Posterior cingulate gyrus (tissue), 11 donors: ENCODE results near the gene NAALADL2.
A peak's percentile ranks its signal among the peaks of the same experiment; 100 is the strongest.
"Not testable (repeated sequence)": the region's sequence is repeated elsewhere in the genome, so short reads cannot be mapped to it uniquely, and the experiment has no call there.

Experiments
- DNase-seq, 10 donors: peaks; one replicate each; pipeline versions ENCODE4 v3.0.0 to v3.0.0-alpha.2; 2020 to 2021; ENCODE audit warnings: mixed read lengths in 3 of 10
- intact Hi-C: fragments of 100-400 bp; cut with DNase I; formaldehyde crosslinking; loops from one replicate; pipeline ENCODE4 v1.15.1; 2023

NAALADL2 gene

DNA sequence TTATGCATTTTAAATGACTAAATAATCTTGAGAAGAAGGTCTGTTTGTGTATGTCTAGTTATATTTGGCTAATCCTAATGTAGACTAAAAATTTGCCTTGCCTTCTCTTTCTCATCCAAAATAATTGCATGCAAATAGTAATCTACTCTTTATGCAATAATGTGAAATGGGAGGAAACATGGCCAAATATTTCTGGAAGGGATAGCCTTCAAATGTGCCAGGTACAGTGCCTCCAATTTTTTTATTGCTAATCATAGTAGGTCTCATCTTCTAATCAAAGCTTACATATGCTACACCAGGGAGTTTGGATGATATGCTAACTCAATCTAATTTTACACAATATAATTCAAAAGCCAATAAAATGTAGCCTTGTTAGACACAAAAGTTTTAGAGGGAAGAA lies 911.3 kb downstream of the NAALADL2 start:
- DNase-seq, result no peak
- intact Hi-C loops, result no loop called here

DNA sequence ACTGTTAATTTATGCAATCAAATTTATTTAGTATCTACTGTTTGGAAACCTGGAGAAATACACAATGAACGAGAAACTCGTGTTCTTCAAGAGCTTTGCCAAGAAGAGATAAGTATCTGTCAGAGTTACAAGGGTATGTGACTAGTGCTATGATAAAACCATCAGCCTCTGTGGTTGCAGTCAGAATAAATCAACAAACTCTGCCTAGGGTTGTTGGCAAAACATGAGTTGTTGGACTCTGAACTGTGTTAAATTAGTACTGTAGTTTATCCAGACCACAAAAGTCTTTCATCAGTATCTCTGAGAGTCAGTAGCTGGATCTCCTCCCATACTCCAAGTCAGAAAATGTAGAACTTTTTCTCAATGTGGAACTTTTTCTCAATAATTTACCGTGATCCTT lies 918.4 kb downstream of the NAALADL2 start:
- intact Hi-C loops, result no loop called here
- no peak for DNase-seq

DNA sequence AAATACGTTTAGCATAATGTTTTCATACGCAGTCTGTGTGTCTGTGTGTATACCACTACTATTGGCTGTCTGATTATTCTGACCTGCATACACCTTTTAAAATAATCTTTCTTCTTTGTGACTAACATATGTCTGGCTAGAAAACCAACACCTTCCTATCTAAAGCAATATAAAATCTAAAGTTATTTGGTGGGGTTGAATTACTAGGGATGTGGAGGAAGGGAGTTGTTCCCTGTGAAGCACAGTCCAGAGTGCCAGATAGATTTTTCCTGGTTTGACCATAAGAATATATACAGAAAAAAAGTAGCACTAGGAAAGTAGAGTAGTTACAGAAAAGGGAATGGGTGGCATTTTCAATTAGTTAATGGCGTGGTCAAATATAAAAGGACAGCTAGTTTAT lies 918.8 kb downstream of the NAALADL2 start:
- DNase-seq, result no peak
- intact Hi-C loops, result no loop called here

DNA sequence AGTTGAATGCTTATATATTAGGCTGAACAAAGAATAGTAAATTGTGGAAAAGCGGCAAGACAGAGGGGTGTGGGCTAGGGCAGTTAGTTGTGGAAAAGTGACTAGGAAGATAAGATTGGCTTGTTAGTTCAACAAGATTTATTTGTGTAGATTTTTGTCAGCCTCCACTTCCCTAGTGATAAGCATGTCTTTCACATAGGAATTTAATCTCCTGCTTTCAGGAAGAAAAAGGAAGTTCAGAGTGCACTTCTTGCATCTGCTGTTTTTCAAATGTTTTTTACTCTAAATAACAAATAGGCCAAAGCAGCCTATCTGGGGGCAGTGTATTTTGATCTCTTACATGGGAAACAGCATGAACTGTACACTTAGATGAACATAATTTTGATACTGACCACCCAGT lies 919.9 kb downstream of the NAALADL2 start:
- DNase-seq, result no peak

DNA sequence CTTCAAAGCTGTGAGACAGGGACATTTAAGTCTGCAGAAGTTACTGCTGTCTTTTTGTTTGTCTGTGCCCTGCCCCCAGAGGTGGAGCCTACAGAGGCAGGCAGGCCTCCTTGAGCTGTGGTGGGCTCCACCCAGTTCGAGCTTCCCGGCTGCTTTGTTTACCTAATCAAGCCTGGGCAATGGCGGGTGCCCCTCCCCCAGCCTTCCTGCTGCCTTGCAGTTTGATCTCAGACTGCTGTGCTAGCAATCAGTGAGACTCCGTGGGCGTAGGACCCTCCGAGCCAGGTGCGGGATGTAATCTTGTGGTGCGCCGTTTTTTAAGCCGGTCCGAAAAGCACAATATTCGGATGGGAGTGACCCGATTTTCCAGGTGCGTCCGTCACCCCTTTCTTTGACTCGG lies 928.0 kb downstream of the NAALADL2 start:
- DNase-seq, result peak in 1 of 10 donors; percentile 62
- intact Hi-C loops, result not testable (repeated sequence)

More for the DNA sequence above, 919.9 kb downstream of the NAALADL2 start:
- intact Hi-C loops, result no loop called here

DNA sequence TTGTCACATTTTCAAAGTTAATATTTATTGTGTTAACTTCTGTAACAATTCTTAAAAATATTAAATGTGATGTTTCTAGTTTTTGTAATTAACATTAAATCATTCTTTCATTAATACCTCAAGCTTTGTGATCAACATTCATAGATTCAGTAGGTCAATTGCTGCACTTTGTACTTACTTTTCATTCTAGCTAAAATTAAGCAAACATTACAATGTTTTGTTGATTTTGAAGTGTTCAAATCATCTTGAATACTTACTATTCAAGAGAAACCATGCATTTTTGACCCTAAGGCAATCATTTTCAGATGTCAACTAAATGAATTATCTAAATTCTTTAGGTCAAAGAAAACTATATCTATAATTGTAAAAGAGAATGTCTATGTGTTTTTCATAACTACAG lies 933.1 kb downstream of the NAALADL2 start:
- intact Hi-C loops, result no loop called here
- DNase-seq, result no peak

DNA sequence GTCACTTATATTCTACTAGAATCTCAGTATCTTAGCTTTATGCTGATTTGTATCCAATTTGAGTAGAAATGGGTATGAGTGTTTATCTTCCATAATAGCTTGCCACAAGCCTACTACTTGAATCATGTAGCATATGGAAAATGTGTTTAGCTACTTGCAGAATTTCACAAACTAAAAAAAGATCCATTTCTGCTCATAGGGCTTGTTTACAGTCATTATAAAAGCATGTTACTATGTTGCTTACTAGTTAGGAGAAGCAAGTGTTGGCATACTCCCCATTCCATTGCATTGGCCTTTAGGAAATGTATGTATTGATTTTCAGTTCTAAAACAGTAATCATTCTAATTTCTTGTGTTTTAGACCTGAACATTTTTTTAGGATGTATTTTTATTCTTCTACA lies 939.2 kb downstream of the NAALADL2 start:
- intact Hi-C loops, result no loop called here
- no peak for DNase-seq

DNA sequence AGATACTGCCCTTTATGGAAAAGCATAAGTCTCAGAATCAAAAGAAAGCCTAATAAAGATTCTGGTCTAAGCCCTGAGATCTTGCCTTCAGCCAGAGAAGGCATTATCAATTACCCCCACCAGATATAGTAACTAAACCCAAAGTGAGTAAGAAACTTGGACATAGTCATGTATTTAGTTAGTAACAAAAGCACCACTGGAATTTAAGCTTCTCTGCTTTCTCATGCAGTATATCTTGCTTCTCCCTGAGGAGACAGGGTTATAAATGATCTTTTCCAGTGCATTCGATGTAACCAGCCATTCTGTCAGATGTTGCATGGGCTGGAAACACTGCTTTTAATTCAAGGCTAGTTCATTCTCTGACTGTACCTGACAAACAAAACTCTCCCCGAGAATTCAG lies 946.7 kb downstream of the NAALADL2 start:
- DNase-seq, result no peak
- intact Hi-C loops, result no loop called here

GRCh38 chr3:175807175-175807574 lies 948.0 kb downstream of the NAALADL2 start:
- DNase-seq, result no peak
- intact Hi-C loops, result no loop called here

DNA sequence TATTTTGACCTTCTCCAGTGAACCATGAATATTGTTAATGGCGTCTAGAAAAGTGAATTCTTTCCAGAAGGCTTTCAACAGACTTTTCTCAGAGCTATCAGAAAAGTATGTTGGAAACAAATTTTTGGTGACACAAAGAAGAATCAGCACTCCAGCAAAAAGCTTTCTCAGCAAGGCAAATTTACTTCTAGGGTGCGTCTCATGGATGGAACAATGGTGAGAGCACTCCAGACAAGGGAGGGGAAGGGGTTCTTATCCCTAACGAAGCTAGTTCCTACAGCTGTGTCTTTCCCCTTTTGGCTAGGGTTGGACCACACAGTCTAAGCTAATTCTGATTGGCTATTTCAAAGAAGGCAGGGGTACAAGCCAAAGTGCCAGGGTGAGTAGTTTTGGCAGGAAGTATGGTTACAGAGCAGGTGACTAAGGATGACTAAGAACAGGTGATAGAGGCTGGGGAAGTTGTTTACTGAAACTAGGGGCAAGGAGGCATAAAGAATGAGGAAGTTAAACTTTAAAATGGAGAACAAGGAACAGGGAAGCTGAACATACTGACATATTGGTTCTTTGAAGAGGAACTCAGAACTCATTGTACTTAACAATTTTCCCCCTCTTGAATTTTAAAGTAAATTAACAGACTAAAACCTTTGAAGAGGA lies 959.8 kb downstream of the NAALADL2 start:
- no peak for DNase-seq
- intact Hi-C loops, result no loop called here

GRCh38 chr3:175822766-175823491 lies 963.8 kb downstream of the NAALADL2 start:
- DNase-seq, intact Hi-C loops: not testable (repeated sequence)

DNA sequence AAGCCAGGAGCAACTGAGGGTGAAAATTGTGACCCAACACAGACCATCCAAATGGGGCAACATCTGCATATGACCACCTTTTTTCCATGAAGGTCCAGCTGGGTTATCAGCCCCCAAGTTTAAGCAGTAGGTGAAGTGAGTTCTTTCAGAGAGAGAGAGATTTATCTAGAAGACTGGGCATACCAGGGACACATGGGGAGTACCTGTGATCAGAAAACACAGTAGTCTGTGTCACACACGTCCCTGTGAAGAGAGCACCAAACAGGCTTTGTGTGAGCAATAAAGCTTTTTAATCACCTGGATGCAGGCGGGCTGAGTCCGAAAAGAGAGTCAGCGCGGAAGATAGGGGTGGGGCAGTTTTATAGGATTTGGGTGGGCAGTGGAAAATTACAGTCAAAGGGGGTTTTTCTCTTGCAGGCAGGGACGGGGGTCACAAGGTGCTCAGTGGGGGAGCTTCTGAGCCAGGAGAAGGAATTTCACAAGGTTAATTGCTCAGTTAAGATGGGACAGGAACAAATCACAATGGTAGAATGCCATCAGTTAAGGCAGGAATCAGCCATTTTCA lies 966.0 kb downstream of the NAALADL2 start:
- intact Hi-C loops, DNase-seq: not testable (repeated sequence)

- intact Hi-C loops, result no loop called here
- no peak for DNase-seq
Measured at GRCh38 chr3:175826759-175827158, 967.6 kb downstream of the NAALADL2 start.

GRCh38 chr3:175829809-175830208 lies 970.7 kb downstream of the NAALADL2 start:
- intact Hi-C loops, DNase-seq: not testable (repeated sequence)

- intact Hi-C loops, result not testable (repeated sequence)
Measured at GRCh38 chr3:175835763-175836162, 976.6 kb downstream of the NAALADL2 start.

DNA sequence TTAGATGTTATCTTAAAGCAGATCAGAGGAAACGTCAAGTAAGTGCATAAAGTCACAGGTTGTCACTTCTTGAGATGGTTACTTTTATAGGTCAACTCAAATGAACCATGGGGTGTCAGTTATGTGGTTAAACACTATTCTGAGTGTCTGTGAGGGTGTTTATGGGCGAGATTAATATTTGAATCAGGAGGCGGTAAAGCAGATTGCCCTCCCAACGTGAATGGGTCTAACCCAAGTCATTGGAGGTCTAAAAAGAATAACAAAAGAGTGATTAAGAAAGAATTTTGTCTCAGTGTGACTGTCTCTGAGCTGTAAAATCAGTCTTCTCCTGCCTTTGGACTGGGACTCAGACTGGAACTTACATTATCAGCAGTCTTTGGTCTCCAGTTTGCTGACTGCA lies 977.5 kb downstream of the NAALADL2 start:
- intact Hi-C loops, result no loop called here
- DNase-seq, result no peak

More at GRCh38 chr3:175835763-175836162, 976.6 kb downstream of the NAALADL2 start:
- not testable (repeated sequence) for DNase-seq

GRCh38 chr3:175837962-175838361 lies 978.8 kb downstream of the NAALADL2 start:
- DNase-seq, result no peak
- intact Hi-C loops, result no loop called here

DNA sequence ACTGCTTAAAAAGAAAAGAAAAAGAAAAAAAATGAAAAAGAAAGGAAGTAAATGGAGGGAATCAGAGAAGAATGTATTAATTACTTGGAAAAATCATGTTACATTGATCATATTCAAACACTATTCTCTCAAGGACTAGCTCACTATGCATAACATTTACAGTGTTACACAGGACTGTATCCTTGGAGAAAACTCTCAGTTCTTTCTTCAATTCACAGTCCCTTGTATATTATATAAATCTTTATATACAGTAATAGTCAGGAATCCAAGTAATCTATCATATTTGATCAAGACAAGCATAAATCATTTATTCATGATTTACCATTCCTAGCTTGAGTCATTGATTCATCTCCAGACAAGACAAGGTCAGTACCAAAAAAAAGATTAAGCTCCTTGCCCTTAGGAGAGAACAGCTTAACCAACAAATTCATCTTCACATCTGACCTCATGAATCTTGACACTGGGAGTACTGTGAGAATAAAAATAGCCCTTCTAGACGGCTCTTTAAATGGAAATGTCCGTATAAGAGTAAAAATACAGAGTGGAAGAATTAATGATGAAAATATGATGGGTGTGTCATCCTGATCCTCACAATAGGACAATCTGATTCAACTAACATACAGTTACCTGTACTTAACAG lies 980.4 kb downstream of the NAALADL2 start:
- intact Hi-C loops, result no loop called here
- DNase-seq, result no peak

DNA sequence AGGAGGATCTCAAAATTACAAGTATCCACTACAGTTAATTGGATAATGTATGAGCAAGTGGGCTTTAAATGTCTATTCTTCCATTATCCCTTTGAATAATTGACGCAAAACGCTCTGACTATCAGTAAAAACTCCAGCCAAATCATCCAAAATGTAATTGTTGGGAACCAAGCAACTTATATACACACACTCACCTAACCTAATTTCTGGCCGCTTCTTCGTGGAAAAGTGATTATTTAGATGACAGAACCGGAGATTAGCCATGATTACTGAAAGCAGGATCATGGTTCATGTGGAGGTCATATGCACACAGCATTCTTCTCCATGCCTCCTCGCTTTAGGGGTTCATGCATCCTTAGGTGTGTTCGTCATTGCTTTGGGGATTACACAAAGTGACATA lies 992.4 kb downstream of the NAALADL2 start:
- DNase-seq, result no peak
- intact Hi-C loops, result no loop called here

DNA sequence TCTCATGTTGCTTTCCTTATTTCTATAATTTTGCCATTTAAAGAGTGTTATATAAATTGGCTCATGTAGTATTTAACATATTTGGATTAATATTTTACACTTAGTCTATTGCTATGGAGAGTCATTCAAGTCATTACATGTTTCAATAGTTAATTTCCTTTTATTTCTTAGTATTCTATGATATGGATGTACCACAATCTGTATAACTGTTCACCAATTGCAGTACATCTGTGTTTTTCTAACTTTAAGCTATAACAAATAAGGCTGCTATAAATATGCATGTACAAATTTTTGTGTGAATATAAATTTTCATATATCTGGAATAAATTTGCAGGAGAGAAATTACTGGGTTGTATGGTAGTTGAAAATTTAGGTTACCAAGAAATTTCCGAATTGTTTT lies 993.4 kb downstream of the NAALADL2 start:
- intact Hi-C loops, result no loop called here
- DNase-seq, result no peak

- intact Hi-C loops, result no loop called here
- DNase-seq, result no peak
Measured at GRCh38 chr3:175857666-175858270, 998.6 kb downstream of the NAALADL2 start.
